HepG2 (cell line): ENCODE data around the gene CLHC1. TPM values are rescaled to one million over a fixed set of nuclear protein-coding genes. Genes with fewer than 3 reads are reported as not detected.

Experiments used
- AHDC1 ChIP-seq: sonication (generic); formaldehyde crosslinking; IDR thresholded peaks from 2 replicates; pipeline ENCODE4 v1.5.1; 2020; ENCODE audit warnings: mild to moderate bottlenecking, missing genetic modification reagents, borderline replicate concordance
- FIP1L1 ChIP-seq: fragments of 200-400 bp; formaldehyde crosslinking; IDR thresholded peaks from 2 replicates; pipeline ENCODE4 v1.6.1; 2018; ENCODE audit warnings: low read depth, mild to moderate bottlenecking, low read length, moderate library complexity, borderline replicate concordance; ENCODE audit not compliant: insufficient read depth
- FOXK1 ChIP-seq: sonication (generic); formaldehyde crosslinking; IDR thresholded peaks from 2 replicates; pipeline ENCODE4 v1.4.0; 2020; ENCODE audit warnings: low read depth, missing genetic modification reagents, borderline replicate concordance
- IKZF5 ChIP-seq: IDR thresholded peaks from 2 replicates; pipeline ENCODE4 v1.6.1; 2018; ENCODE audit warnings: missing genetic modification reagents, mild to moderate bottlenecking, missing compliant biosample characterization
- JUN ChIP-seq: sonication (generic); formaldehyde crosslinking; IDR thresholded peaks from 2 replicates; pipeline ENCODE4 v1.4.0; 2020; ENCODE audit warnings: mild to moderate bottlenecking, missing genetic modification reagents
- JUND ChIP-seq: sonication (generic); formaldehyde crosslinking; IDR thresholded peaks from 2 replicates; pipeline ENCODE4 v1.8.0; 2022; ENCODE audit warnings: mild to moderate bottlenecking, missing genetic modification reagents
- KAT2B ChIP-seq: fragments of 150-350 bp; IDR thresholded peaks from 2 replicates; pipeline ENCODE4 v1.6.1; 2014; ENCODE audit warnings: low read depth, low read length, borderline replicate concordance
- KDM5A ChIP-seq: fragments of 200-600 bp; sonication (generic); IDR thresholded peaks from 2 replicates; pipeline ENCODE4 v1.7.0; 2018; ENCODE audit warnings: antibody characterized with exemption, mild to moderate bottlenecking, low read length, borderline replicate concordance
- NCOR1 ChIP-seq: fragments of 200-600 bp; sonication (generic); IDR thresholded peaks from 2 replicates; pipeline ENCODE4 v1.7.0; 2017; ENCODE audit warnings: antibody characterized with exemption, low read length, borderline replicate concordance
- PITX1 ChIP-seq: sonication (generic); formaldehyde crosslinking; IDR thresholded peaks from 2 replicates; pipeline ENCODE4 v1.5.1; 2020; ENCODE audit warnings: mild to moderate bottlenecking, missing genetic modification reagents
- RNF219 ChIP-seq: sonication (generic); formaldehyde crosslinking; IDR thresholded peaks from 2 replicates; pipeline ENCODE4 v1.5.0; 2020; ENCODE audit warnings: mild to moderate bottlenecking, missing genetic modification reagents
- THAP7 ChIP-seq: sonication (generic); formaldehyde crosslinking; IDR thresholded peaks from 2 replicates; pipeline ENCODE4 v1.8.1; 2023; ENCODE audit warnings: mild to moderate bottlenecking, missing genetic modification reagents
- TMF1 ChIP-seq: sonication (generic); formaldehyde crosslinking; IDR thresholded peaks from 2 replicates; pipeline ENCODE4 v1.8.1; 2022; ENCODE audit warnings: low read depth, missing genetic modification reagents
- YY1 ChIP-seq: IDR thresholded peaks from 2 replicates; pipeline ENCODE4 v1.6.1; 2011; ENCODE audit warnings: low read length, low read depth, moderate library complexity, mild to moderate bottlenecking; ENCODE audit not compliant: insufficient read depth, insufficient replicate concordance
- ZNF577 ChIP-seq: sonication (generic); formaldehyde crosslinking; IDR thresholded peaks from 2 replicates; pipeline ENCODE4 v1.4.0; 2020; ENCODE audit warnings: mild to moderate bottlenecking, low read depth, missing genetic modification reagents, borderline replicate concordance
- ZNF703 ChIP-seq: sonication (generic); formaldehyde crosslinking; IDR thresholded peaks from 2 replicates; pipeline ENCODE4 v1.5.1; 2020; ENCODE audit warnings: missing genetic modification reagents, mild to moderate bottlenecking, moderate library complexity, borderline replicate concordance
- ZNF784 ChIP-seq: sonication (generic); formaldehyde crosslinking; IDR thresholded peaks from 2 replicates; pipeline ENCODE4 v1.5.1; 2020; ENCODE audit warnings: missing genetic modification reagents, mild to moderate bottlenecking, borderline replicate concordance
- polyA plus RNA-seq, 8 experiments: library from polyadenylated mRNA; depleted of rRNA in 3 of 8; stranded (reverse) in 7 of 8; unstranded in 1 of 8; fragments of >200 nt; fragmentation: Illumina TruSeq in 4 of 8; extraction: Trizol in 4 of 8; gene quantifications; 2 replicates each; pipeline versions ENCODE4 v1.2.1 to v1.2.3, GENCODE V29; 2011 to 2016; ENCODE audit warnings: low read depth in 4 of 8, missing spikeins in 1 of 8, mixed read lengths in 1 of 8; ENCODE audit not compliant: insufficient read depth in 1 of 8
- total RNA-seq, 5 experiments: library from RNA; depleted of rRNA; stranded (reverse); fragments of >200 nt; fragmentation: Illumina TruSeq; extraction: Trizol; gene quantifications; 2 replicates each; pipeline ENCODE4 v1.2.3, GENCODE V29; 2016; ENCODE audit warnings: low read depth in 1 of 5

The CLHC1 gene
- total and polyA plus RNA-seq, 2 of the 13 experiments (the other 11 are each of a cell fraction or from before 2014, with no cell fraction given), result 9.8 to 12.6 TPM

GRCh38 chr2:55268907-55269644 lies 37.0 kb upstream of the CLHC1 start, which contains the start of gene MTIF2 (continued):
- TF ChIP-seq KDM5A (peak; percentile 98), JUND (CRISPR knock-in tag) (peak; percentile 81), NCOR1 (peak; percentile 87), PITX1 (CRISPR knock-in tag) (peak; percentile 88), FOXK1 (CRISPR knock-in tag) (peak; percentile 98), IKZF5 (CRISPR knock-in tag) (peak; percentile 100), ZNF577 (CRISPR knock-in tag) (no peak), YY1 (peak; percentile 90), FIP1L1 (no peak), TMF1 (CRISPR knock-in tag) (peak; percentile 58; the same call in 1 of the 2 replicates), ZNF703 (CRISPR knock-in tag) (peak; percentile 95; the same call in 1 of the 2 replicates), THAP7 (CRISPR knock-in tag) (peak; percentile 98), ZNF784 (CRISPR knock-in tag) (peak; percentile 100), AHDC1 (CRISPR knock-in tag) (peak; percentile 52; the same call in 1 of the 2 replicates), RNF219 (0 out of 2 replicates have a peak, but pooled peaks have one; percentile 90), KAT2B (no peak), JUN (CRISPR knock-in tag) (peak; percentile 74; the same call in 1 of the 2 replicates)
